DND-41 (cell line): ENCODE measurements around the gene RAI1.

Experiments
- EZH2 ChIP-seq: IDR thresholded peaks from 3 replicates; pipeline ENCODE4 v1.6.1; 2012; ENCODE audit warnings: borderline replicate concordance, low read depth, mild to moderate bottlenecking, moderate library complexity, low read length, inconsistent platforms; ENCODE audit not compliant: severe bottlenecking
- TF ChIP-seq, protein P1 (sequence below): IDR thresholded peaks from 2 replicates; pipeline ENCODE4 v1.5.1; 2012; ENCODE audit warnings: borderline replicate concordance, low read length, moderate library complexity, mild to moderate bottlenecking; ENCODE audit not compliant: poor library complexity, severe bottlenecking; ENCODE audit errors: extremely low read depth

DNA sequence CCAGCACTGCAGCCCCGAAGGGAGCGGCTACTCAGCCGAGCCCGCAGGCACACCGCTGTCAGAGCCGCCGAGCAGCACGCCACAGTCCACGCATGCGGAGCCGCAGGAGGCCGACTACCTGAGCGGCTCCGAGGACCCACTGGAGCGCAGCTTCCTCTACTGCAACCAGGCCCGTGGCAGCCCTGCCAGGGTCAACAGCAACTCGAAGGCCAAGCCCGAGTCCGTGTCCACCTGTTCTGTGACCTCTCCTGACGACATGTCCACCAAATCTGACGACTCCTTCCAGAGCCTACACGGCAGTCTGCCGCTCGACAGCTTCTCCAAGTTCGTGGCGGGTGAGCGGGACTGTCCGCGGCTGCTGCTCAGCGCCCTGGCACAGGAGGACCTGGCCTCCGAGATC lies 113.1 kb downstream of the RAI1 start:
- TF ChIP-seq, protein P1, sequence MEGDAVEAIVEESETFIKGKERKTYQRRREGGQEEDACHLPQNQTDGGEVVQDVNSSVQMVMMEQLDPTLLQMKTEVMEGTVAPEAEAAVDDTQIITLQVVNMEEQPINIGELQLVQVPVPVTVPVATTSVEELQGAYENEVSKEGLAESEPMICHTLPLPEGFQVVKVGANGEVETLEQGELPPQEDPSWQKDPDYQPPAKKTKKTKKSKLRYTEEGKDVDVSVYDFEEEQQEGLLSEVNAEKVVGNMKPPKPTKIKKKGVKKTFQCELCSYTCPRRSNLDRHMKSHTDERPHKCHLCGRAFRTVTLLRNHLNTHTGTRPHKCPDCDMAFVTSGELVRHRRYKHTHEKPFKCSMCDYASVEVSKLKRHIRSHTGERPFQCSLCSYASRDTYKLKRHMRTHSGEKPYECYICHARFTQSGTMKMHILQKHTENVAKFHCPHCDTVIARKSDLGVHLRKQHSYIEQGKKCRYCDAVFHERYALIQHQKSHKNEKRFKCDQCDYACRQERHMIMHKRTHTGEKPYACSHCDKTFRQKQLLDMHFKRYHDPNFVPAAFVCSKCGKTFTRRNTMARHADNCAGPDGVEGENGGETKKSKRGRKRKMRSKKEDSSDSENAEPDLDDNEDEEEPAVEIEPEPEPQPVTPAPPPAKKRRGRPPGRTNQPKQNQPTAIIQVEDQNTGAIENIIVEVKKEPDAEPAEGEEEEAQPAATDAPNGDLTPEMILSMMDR = no peak
- no peak for TF ChIP-seq EZH2
